Calu3 (cell line): ENCODE measurements around the gene BET1. TPM values are rescaled to one million over a fixed set of nuclear protein-coding genes. Genes with fewer than 3 reads are reported as not detected.

Source experiments
- BruUV-seq: library from RNA; stranded (reverse); fragments of 400-500 nt; replicated peaks from 2 replicates; lab custom pipeline; 2021; lab: Mats Ljungman, UMichigan
- CTCF ChIA-PET: fragments of 300-600 bp; sonication (Branson Sonifier 250); formaldehyde crosslinking; loops from one replicate; lab custom pipeline; 2022; ENCODE audit warnings: antibody characterized with exemption; lab: Charles Lee
- DNase-seq: peaks from one replicate; pipeline ENCODE4 v3.0.0; 2022
- H3K27ac Mint-ChIP-seq: one replicate; pipeline ENCODE4 v1.8.0; 2022; ENCODE audit warnings: mixed read lengths; ENCODE audit not compliant: unreplicated experiment
- H3K27me3 Mint-ChIP-seq: one replicate; pipeline ENCODE4 v1.8.0; 2022; ENCODE audit warnings: mixed read lengths; ENCODE audit not compliant: unreplicated experiment
- H3K36me3 Mint-ChIP-seq: one replicate; pipeline ENCODE4 v1.8.0; 2022; ENCODE audit warnings: mild to moderate bottlenecking, moderate library complexity, mixed read lengths; ENCODE audit not compliant: insufficient read depth, unreplicated experiment
- H3K4me1 Mint-ChIP-seq: one replicate; pipeline ENCODE4 v1.8.0; 2022; ENCODE audit warnings: mild to moderate bottlenecking, low read depth, mixed read lengths; ENCODE audit not compliant: unreplicated experiment
- H3K4me3 Mint-ChIP-seq: one replicate; pipeline ENCODE4 v1.8.0; 2022; ENCODE audit warnings: mild to moderate bottlenecking, low read depth, moderate library complexity, mixed read lengths; ENCODE audit not compliant: unreplicated experiment
- H3K9me3 Mint-ChIP-seq: one replicate; pipeline ENCODE4 v1.8.0; 2022; ENCODE audit warnings: low read depth, mixed read lengths; ENCODE audit not compliant: unreplicated experiment
- intact Hi-C: fragments of 100-400 bp; cut with micrococcal nuclease; formaldehyde crosslinking; loops from one replicate; pipeline ENCODE4 v1.10.0; 2022; ENCODE audit not compliant: unreplicated experiment
- total RNA-seq: library from RNA; stranded (reverse); gene quantifications from 2 replicates; pipeline ENCODE4 v1.2.3, GENCODE V29; 2022
- TF ChIP-seq, protein P1 (sequence below): fragments of 200-600 bp; IDR thresholded peaks from one replicate; pipeline ENCODE4 v1.8.0; 2022; ENCODE audit warnings: antibody characterized with exemption; ENCODE audit not compliant: unreplicated experiment

Gene BET1
- total RNA-seq, 1 experiment from 2014 or later: 18.7 TPM

DNA sequence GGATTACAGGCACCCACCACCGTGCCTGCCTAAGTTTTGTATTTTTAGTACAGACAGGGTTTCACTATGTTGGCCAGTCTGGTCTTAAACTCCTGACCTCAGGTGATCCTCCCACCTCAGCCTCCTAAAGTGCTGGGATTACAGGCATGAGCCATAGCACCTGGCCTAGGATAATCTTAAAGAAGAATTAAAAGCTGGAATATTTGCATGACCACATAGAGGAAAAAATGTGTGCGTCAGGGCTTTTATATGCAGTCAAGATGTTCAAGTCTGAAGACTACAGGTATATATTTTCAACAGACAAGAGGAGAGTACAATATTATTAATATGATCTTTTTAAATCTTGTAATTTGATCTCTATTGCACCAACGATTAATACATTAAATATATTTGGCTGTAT is 43.2 kb downstream of the BET1 start:
- H3K9me3 Mint-ChIP-seq: no peaks in the 10 kb centered on the region
- no peaks in the 10 kb centered on the region for H3K36me3 Mint-ChIP-seq
- H3K4me3 Mint-ChIP-seq: no peak overlapping the region
- no peaks in the 10 kb centered on the region for H3K4me1 Mint-ChIP-seq
- BruUV-seq: no TSS peak
- no peaks in the 10 kb centered on the region for H3K27me3 Mint-ChIP-seq
- CTCF ChIA-PET: no interaction called here
- TF ChIP-seq, protein P1, sequence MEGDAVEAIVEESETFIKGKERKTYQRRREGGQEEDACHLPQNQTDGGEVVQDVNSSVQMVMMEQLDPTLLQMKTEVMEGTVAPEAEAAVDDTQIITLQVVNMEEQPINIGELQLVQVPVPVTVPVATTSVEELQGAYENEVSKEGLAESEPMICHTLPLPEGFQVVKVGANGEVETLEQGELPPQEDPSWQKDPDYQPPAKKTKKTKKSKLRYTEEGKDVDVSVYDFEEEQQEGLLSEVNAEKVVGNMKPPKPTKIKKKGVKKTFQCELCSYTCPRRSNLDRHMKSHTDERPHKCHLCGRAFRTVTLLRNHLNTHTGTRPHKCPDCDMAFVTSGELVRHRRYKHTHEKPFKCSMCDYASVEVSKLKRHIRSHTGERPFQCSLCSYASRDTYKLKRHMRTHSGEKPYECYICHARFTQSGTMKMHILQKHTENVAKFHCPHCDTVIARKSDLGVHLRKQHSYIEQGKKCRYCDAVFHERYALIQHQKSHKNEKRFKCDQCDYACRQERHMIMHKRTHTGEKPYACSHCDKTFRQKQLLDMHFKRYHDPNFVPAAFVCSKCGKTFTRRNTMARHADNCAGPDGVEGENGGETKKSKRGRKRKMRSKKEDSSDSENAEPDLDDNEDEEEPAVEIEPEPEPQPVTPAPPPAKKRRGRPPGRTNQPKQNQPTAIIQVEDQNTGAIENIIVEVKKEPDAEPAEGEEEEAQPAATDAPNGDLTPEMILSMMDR: no peak
- DNase-seq: no peak
- H3K27ac Mint-ChIP-seq: no peak overlapping the region
- intact Hi-C loops: no loop called here

DNA sequence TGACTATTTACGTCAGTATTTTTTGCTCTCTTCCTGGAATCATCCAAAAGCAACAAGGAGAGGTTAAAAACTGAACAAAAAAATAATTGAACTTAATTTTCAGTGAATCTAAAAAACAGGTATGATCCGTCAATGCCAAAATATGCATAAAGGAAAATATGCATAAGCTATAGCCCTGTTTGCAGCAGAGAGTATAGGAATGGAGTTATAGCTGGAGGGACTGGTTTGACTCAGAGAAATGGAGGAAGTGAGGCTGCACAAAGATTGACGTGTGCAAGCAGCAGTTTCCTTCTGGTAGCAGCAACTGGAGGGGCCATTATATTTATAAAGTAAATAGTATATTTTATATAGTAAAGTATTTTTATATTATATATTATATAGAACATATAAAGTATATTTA is 45.5 kb downstream of the BET1 start:
- Mint-ChIP-seq H3K4me3 (no peak overlapping the region), H3K4me1 (no peaks in the 10 kb centered on the region), H3K27ac (no peak overlapping the region), H3K9me3 (no peaks in the 10 kb centered on the region), H3K27me3 (no peaks in the 10 kb centered on the region), H3K36me3 (no peaks in the 10 kb centered on the region)
- intact Hi-C loops: no loop called here
- DNase-seq: no peak
- TF ChIP-seq, protein P1: no peak
- no TSS peak for BruUV-seq
- CTCF ChIA-PET: no interaction called here

DNA sequence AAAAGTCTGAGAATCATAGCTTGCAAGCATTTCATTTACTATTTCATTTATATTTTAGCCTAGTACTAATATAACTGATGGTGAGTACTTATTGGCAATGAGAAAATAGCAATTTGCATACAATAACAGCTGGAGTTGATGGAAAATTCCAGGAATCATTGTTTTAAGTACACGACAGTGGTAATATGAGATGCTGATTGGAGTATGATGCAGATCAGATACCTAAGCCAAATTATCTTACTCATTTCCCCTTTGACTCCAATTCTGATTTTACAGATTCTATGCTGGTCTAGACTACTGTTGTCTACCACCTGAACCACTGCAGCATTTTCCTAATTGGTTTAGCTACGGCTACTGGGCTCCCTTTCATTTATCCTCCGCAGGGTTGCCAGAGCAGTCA is 45.9 kb downstream of the BET1 start:
- no peaks in the 10 kb centered on the region for H3K4me1 Mint-ChIP-seq
- H3K27me3 Mint-ChIP-seq: no peaks in the 10 kb centered on the region
- no peak overlapping the region for H3K4me3 Mint-ChIP-seq
- TF ChIP-seq, protein P1: no peak
- intact Hi-C loops: no loop called here
- CTCF ChIA-PET: no interaction called here
- H3K36me3 Mint-ChIP-seq: no peaks in the 10 kb centered on the region
- no peak for DNase-seq
- no peak overlapping the region for H3K27ac Mint-ChIP-seq
- BruUV-seq: no TSS peak
- H3K9me3 Mint-ChIP-seq: no peaks in the 10 kb centered on the region

DNA sequence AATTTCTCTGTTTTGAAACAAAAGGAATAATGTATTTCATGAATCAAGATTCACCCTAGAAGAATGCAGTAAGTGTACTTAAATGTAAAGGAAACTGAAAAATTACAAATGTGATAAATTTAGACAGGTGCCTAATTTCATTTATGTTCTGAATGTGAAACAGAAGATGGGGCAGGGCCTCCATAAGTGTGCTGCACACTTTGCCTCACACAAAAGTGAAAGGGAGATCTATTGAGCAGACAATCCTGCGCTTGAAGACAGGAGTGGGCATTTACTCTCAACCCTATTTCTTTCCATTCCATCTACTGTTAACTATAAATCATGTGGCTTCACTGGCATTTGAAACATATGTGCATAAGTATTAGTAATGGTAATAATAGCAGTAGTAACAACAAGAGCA is 46.4 kb downstream of the BET1 start:
- Mint-ChIP-seq H3K36me3 (no peaks in the 10 kb centered on the region), H3K4me1 (no peaks in the 10 kb centered on the region), H3K27ac (no peak overlapping the region), H3K4me3 (no peak overlapping the region), H3K9me3 (no peaks in the 10 kb centered on the region), H3K27me3 (no peaks in the 10 kb centered on the region)
- TF ChIP-seq, protein P1: no peak
- BruUV-seq: no TSS peak
- intact Hi-C loops: no loop called here
- DNase-seq: no peak
- CTCF ChIA-PET: no interaction called here
